ENCODE data around the gene CD44. TPM values are rescaled to one million over a fixed set of nuclear protein-coding genes. Genes with fewer than 3 reads are reported as not detected.

CD44 gene
- total RNA-seq, 4 donors from 2014 or later: 861 to 1,282 (median 914) TPM

DNA sequence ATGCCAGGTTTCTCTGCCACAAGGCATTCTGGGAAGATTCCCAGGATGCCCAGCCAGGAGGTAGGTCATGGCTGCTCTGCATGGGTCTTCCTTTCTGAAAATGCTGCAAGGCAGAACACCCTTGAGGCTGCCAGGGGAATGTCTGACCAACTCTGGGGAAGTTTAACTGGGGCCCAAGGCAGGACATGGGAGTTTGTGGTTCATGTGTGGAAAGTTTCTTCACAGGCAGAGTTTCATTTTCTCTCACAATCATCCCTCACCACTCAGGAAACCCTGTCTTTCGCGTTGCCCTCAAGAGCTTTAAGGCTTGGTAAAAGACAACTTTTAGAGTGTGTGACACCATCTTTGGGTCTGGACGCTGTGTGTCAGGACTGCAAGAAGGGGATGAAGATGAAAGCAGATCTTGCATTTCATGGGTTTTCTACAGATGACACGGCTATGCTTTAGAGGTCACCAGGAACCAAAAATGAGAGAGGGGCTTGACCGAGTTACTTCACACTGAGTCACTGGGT lies 133.5 kb downstream of the CD44 start:
- H3K4me3 ChIP-seq (ENCODE audit: low read depth, poor library complexity, severe bottlenecking): no peak overlapping the region
- DNase-seq (ENCODE audit: low spot score in 2 of 2): no peak
- TF ChIP-seq, protein P1, sequence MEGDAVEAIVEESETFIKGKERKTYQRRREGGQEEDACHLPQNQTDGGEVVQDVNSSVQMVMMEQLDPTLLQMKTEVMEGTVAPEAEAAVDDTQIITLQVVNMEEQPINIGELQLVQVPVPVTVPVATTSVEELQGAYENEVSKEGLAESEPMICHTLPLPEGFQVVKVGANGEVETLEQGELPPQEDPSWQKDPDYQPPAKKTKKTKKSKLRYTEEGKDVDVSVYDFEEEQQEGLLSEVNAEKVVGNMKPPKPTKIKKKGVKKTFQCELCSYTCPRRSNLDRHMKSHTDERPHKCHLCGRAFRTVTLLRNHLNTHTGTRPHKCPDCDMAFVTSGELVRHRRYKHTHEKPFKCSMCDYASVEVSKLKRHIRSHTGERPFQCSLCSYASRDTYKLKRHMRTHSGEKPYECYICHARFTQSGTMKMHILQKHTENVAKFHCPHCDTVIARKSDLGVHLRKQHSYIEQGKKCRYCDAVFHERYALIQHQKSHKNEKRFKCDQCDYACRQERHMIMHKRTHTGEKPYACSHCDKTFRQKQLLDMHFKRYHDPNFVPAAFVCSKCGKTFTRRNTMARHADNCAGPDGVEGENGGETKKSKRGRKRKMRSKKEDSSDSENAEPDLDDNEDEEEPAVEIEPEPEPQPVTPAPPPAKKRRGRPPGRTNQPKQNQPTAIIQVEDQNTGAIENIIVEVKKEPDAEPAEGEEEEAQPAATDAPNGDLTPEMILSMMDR (IDR thresholded peaks at IDR 0.05): no peak
- TF ChIP-seq POLR2A (IDR thresholded peaks at IDR 0.05): no peak
- 84 to 89% methylated on average over 5 of the region's 5 CpGs for WGBS, 2 donors
- intact Hi-C loops (cut with DNase I; ENCODE audit: low total_unique reads): no loop called here

DNA sequence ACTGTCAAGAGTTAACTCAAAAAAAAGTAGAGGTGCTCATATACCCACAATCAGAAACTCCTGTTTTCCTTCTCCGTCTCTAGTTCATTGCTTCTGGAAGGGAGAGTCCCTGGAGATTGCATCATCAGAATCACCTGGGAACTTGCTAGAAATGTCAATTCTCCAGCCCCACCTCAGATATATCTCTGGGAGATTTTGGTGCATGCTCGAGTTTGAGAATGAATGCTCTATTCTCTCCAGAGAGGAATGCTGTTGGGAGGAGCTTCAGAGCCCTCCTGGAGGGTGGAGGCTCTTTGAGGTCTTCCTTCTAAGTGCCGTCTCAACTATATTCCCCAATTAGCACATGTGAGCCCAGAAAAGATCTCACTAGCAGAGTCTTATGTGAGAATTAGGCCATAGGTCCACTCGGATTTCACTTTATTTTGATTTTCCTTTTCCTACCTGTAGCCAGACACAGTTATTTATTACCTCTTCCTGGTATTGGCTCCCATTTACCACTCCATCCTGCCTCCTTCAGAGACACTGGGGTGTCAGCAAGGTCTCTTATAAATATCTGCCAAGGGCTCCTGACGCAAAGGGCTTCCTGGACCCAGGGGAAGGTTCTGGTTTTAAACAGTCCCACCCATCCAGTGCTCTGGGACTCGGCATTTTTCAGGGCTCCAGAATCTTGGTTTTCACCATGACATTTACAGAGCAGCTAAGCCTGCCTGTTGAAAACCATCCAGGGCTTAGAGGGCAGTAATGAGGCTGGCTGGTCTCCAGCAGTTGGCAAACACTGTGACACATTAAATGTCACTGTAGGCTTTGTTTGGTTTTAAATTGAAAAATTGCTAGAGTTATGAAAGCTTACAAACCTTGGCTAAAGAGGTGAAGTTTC lies 136.2 kb downstream of the CD44 start:
- 17 to 26% methylated on average over 6 of the region's 6 CpGs for WGBS, 2 donors
- intact Hi-C loops (cut with DNase I; ENCODE audit: low total_unique reads): no loop called here
- no peak overlapping the region for H3K4me3 ChIP-seq (ENCODE audit: low read depth, poor library complexity, severe bottlenecking)
- TF ChIP-seq, protein P1 (IDR thresholded peaks at IDR 0.05): no peak
- no peak for TF ChIP-seq POLR2A (IDR thresholded peaks at IDR 0.05)
- DNase-seq (ENCODE audit: low spot score in 2 of 2): peak; percentile 51 to 92

DNA sequence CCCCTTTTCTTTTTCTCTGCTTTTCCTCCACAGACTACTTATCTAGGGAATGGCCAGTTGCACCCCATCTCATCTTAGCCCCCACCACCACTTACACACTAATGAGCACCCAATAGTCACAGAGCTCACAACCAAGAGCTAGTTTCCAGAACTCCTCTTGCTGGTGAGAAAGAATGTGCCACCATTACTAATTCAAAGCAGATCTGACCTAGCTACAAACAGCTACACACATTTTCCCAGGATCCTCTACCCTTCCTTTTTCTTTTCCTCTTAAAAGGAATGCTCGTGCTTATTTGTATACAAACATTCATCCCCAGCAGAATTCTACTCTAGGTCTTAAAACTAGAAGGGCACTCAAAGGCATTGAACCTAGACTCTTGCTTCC lies 136.8 kb downstream of the CD44 start:
- DNase-seq (ENCODE audit: low spot score in 2 of 2): no peak
- H3K4me3 ChIP-seq (ENCODE audit: low read depth, poor library complexity, severe bottlenecking): no peak overlapping the region
- no peak for TF ChIP-seq POLR2A (IDR thresholded peaks at IDR 0.05)
- TF ChIP-seq, protein P1 (IDR thresholded peaks at IDR 0.05): no peak
- intact Hi-C loops (cut with DNase I; ENCODE audit: low total_unique reads): no loop called here
- WGBS, 2 donors: 43 to 47% methylated on average over 1 of the region's 1 CpG

DNA sequence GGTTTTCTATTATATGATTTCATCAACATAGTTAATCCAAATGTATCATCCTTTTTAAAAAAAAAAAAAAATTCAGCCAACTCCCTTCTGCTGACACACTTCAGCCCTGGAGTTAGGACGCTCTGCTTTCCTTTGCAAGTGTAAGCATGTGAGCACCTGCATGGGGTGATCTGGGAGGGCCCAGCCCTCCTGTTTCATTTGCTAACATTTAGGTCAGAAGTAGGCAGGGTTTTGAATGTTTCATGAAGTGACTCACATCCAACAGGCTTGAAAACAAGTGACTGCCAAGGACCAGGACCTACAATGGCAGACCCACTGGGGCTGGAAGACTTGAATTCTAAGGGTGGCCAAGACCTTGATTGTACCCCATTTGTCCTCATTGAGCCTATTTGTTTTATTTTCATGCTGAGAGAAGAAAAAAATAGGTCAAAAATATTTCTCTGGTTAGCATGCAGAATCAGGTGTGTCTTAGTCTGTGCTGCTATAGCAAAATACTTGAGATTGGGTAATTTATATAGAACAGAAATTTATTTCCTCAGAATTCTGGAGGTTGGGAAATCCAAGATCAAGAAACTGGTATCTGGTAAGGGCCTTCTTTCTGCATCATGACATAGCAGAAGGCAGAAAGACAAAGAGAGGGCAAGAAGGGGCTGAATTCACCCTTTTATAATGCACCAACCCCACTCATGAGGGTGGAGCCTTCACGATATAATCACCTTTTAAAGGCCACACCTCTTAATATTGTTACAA lies 137.6 kb downstream of the CD44 start:
- no peak overlapping the region for H3K4me3 ChIP-seq (ENCODE audit: low read depth, poor library complexity, severe bottlenecking)
- TF ChIP-seq, protein P1 (IDR thresholded peaks at IDR 0.05): no peak
- no peak for TF ChIP-seq POLR2A (IDR thresholded peaks at IDR 0.05)
- DNase-seq (ENCODE audit: low spot score in 2 of 2): peak; percentile 64 to 87
- WGBS, 2 donors: 38 to 46% methylated on average over 2 of the region's 2 CpGs
- intact Hi-C loops (cut with DNase I; ENCODE audit: low total_unique reads): no loop called here

DNA sequence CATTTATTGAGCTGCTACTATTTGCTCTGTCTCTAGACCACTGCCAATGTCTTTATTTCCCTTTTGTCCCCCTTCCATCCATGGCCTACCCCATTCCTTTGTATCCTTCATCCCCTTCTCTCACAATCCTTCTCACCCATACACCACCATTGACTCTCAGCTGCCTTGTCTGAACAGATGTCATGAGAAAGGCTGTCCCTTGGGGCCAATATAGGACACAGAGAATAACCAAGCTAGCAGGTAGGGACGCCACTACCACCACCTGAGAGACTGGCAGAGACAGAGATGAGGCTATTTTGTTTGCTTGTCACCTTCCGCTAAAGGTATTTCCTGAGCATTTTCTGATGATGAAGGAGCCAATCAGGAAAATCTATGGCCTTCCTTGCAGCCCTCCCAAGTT lies 138.9 kb downstream of the CD44 start:
- DNase-seq (ENCODE audit: low spot score in 2 of 2): no peak
- no peak overlapping the region for H3K4me3 ChIP-seq (ENCODE audit: low read depth, poor library complexity, severe bottlenecking)
- intact Hi-C loops (cut with DNase I; ENCODE audit: low total_unique reads): no loop called here
- TF ChIP-seq, protein P1 (IDR thresholded peaks at IDR 0.05): no peak
- no peak for TF ChIP-seq POLR2A (IDR thresholded peaks at IDR 0.05)
- 93 to 95% methylated on average over 2 of the region's 2 CpGs for WGBS, 2 donors

All from lower leg skin (tissue), 4 donors.